Mesenchymal stem cell (in vitro differentiated cells and primary cell): ENCODE data around the gene PCBP4.
A peak's percentile ranks its signal among the peaks of the same experiment; 100 is the strongest.

Experiments
- DNase-seq: peaks from one replicate; pipeline ENCODE4 v3.0.0-alpha.2; 2013
- H2AFZ ChIP-seq: one replicate; pipeline ENCODE4 v1.6.1; 2013; ENCODE audit warnings: low read depth, mild to moderate bottlenecking, control low read depth, inconsistent platforms, low read length, moderate library complexity
- H2AK5ac ChIP-seq: 2 replicates; pipeline ENCODE4 v1.6.1; 2013; ENCODE audit warnings: low read length, moderate library complexity, mild to moderate bottlenecking, inconsistent platforms; ENCODE audit not compliant: severe bottlenecking
- H2BK120ac ChIP-seq: one replicate; pipeline ENCODE4 v1.6.1; 2013; ENCODE audit warnings: low read depth, mild to moderate bottlenecking, inconsistent platforms, low read length, moderate library complexity
- H2BK12ac ChIP-seq, 2 experiments: one replicate each; pipeline ENCODE4 v1.6.1; 2013; ENCODE audit warnings: inconsistent platforms in 2 of 2, low read length in 2 of 2, mild to moderate bottlenecking in 2 of 2, moderate library complexity in 2 of 2, control low read depth in 1 of 2
- H2BK15ac ChIP-seq: one replicate; pipeline ENCODE4 v1.6.1; 2013; ENCODE audit warnings: mild to moderate bottlenecking, low read depth, inconsistent platforms; ENCODE audit not compliant: poor library complexity, severe bottlenecking
- H2BK5ac ChIP-seq: 2 replicates; pipeline ENCODE4 v1.6.1; 2013; ENCODE audit warnings: low read depth, mild to moderate bottlenecking, low read length, control low read depth, inconsistent platforms; ENCODE audit not compliant: poor library complexity, severe bottlenecking
- H3K14ac ChIP-seq, 2 experiments: one replicate each; pipeline ENCODE4 v1.6.1; 2013; ENCODE audit warnings: inconsistent platforms in 2 of 2, low read length in 2 of 2, control low read depth in 1 of 2, mild to moderate bottlenecking in 1 of 2, moderate library complexity in 1 of 2
- H3K18ac ChIP-seq, 2 experiments: one replicate each; pipeline ENCODE4 v1.6.1; 2013; ENCODE audit warnings: inconsistent platforms in 2 of 2, low read length in 2 of 2, control low read depth in 1 of 2, low read depth in 1 of 2, mild to moderate bottlenecking in 1 of 2
- H3K23ac ChIP-seq, 2 experiments: one replicate each; pipeline ENCODE4 v1.6.1; 2013; ENCODE audit warnings: inconsistent platforms in 2 of 2, low read length in 2 of 2, mild to moderate bottlenecking in 2 of 2, moderate library complexity in 2 of 2, control low read depth in 1 of 2
- H3K27ac ChIP-seq: 2 replicates; pipeline ENCODE4 v1.5.1; 2013; ENCODE audit warnings: mild to moderate bottlenecking, moderate library complexity, low read length, control low read depth, inconsistent platforms; ENCODE audit not compliant: poor library complexity, severe bottlenecking
- H3K27me3 ChIP-seq, 2 experiments: 2 replicates each; pipeline versions ENCODE4 v1.6.1 to v1.7.0; 2013; ENCODE audit warnings: low read length in 2 of 2, mild to moderate bottlenecking in 2 of 2, moderate library complexity in 2 of 2, control low read depth in 1 of 2, inconsistent platforms in 1 of 2; ENCODE audit not compliant: control insufficient read depth in 1 of 2, insufficient read depth in 1 of 2
- H3K36me3 ChIP-seq, 2 experiments: 2 replicates each; pipeline versions ENCODE4 v1.6.1 to v1.7.0; 2013; ENCODE audit warnings: low read length in 2 of 2, control low read depth in 1 of 2, inconsistent platforms in 1 of 2, low read depth in 1 of 2, mild to moderate bottlenecking in 1 of 2; ENCODE audit not compliant: insufficient read depth in 2 of 2, control insufficient read depth in 1 of 2
- H3K4ac ChIP-seq, 2 experiments: one replicate each; pipeline ENCODE4 v1.6.1; 2013; ENCODE audit warnings: inconsistent platforms in 2 of 2, low read length in 2 of 2, mild to moderate bottlenecking in 2 of 2, moderate library complexity in 2 of 2, control low read depth in 1 of 2, low read depth in 1 of 2
- H3K4me1 ChIP-seq: 2 replicates; pipeline ENCODE4 v1.6.1; 2013; ENCODE audit warnings: low read depth, low read length, control low read depth; ENCODE audit not compliant: control insufficient read depth, insufficient read depth
- H3K4me2 ChIP-seq: 2 replicates; pipeline ENCODE4 v1.6.1; 2013; ENCODE audit warnings: low read length, mild to moderate bottlenecking, inconsistent platforms; ENCODE audit not compliant: poor library complexity, severe bottlenecking
- H3K4me3 ChIP-seq, 2 experiments: 2 replicates each; pipeline versions ENCODE4 v1.5.1 to v1.7.0; 2013; ENCODE audit warnings: low read length in 2 of 2, mild to moderate bottlenecking in 2 of 2, control low read depth in 1 of 2, low read depth in 1 of 2; ENCODE audit not compliant: insufficient read depth in 1 of 2
- H3K79me1 ChIP-seq: replicated peaks from 2 replicates; pipeline ENCODE4 v1.6.1; 2013; ENCODE audit warnings: mild to moderate bottlenecking, control low read depth, low read length, inconsistent platforms; ENCODE audit not compliant: poor library complexity, severe bottlenecking
- H3K9ac ChIP-seq: 2 replicates; pipeline ENCODE4 v1.7.0; 2013; ENCODE audit warnings: mild to moderate bottlenecking, low read length, moderate library complexity
- H3K9me3 ChIP-seq: 2 replicates; pipeline ENCODE4 v1.7.0; 2013; ENCODE audit warnings: mild to moderate bottlenecking, low read length; ENCODE audit not compliant: control insufficient read depth
- H4K8ac ChIP-seq: one replicate; pipeline ENCODE4 v1.6.1; 2013; ENCODE audit warnings: inconsistent platforms, mild to moderate bottlenecking, low read length, moderate library complexity
- H4K91ac ChIP-seq: one replicate; pipeline ENCODE4 v1.6.1; 2013; ENCODE audit warnings: mild to moderate bottlenecking, low read length, inconsistent platforms
- WGBS: methylation state at CpG from one replicate; pipeline ENCODE4 v1.1.7; 2013; ENCODE audit warnings: mixed read lengths; 5-methylcytosine and 5-hydroxymethylcytosine counted together

The PCBP4 gene

DNA sequence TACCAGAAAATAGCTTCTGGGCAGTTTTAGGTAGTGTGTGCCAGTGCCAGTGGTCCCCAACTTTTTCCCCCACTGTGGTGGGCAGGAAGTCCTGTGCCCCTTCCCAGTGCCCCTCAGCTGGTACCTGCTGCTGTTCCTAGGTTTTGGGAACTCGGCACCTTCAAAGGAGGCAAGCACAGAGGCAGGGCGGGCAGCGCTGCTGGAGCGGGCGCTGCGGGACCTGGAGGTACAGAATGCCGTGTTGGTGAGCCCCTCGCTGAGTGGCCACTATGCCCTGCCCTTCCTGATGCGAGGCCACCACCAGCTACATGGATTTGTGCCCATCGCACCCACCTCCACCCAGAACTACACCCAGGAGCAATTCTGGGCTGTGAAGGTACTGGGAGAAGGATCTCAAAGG is 13.0 kb upstream of the PCBP4 start:
- no peak overlapping the region for H3K4ac ChIP-seq
- WGBS, result 97% methylated on average over 8 of the region's 10 CpGs
- H2BK5ac ChIP-seq, result no peak overlapping the region
- no peak overlapping the region for H3K18ac ChIP-seq
- no peaks in the 10 kb centered on the region for H3K27me3 ChIP-seq
- H3K4me1 ChIP-seq, result peaks cover 25% of the 10 kb centered on the region
- H3K4me3 ChIP-seq, result no peak overlapping the region
- no peak overlapping the region for H3K4me2 ChIP-seq
- peak overlapping the region; percentile 8 for H4K91ac ChIP-seq
- H2AK5ac ChIP-seq, result no peak overlapping the region
- no peak overlapping the region for H3K27ac ChIP-seq
- H3K36me3 ChIP-seq, result peaks cover 0 to 12% of the 10 kb centered on the region in 2 experiments
- no peaks in the 10 kb centered on the region for H3K9me3 ChIP-seq
- DNase-seq, result no peak
- H3K14ac ChIP-seq, result no peak overlapping the region
- H2BK12ac ChIP-seq, result no peak overlapping the region
- no peak overlapping the region for H2AFZ ChIP-seq
- no peak overlapping the region for H2BK120ac ChIP-seq
- H3K9ac ChIP-seq, result no peak overlapping the region
- H2BK15ac ChIP-seq, result no peak overlapping the region
- H3K23ac ChIP-seq, result no peak overlapping the region
- no peak overlapping the region for H4K8ac ChIP-seq
- H3K79me1 ChIP-seq, result peaks cover 12% of the 10 kb centered on the region

DNA sequence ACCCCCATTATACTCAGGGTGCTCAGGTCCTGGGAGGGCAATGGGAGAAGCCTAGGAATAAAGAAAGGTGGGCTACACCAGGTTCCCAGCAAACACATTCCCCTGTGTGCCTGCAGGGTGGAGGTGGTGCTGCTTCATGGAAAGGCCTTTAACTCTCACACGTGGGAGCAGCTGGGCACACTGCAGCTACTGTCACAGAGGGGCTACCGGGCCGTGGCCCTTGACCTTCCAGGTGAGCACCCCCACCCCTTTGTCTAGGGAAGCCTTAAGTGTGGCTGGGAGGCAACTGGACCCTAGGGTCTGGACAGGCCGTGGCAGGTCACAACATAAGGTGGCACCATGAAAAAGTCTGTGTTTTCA is 10.9 kb upstream of the PCBP4 start:
- Histone ChIP-seq H2BK5ac (no peak overlapping the region), H2AFZ (no peak overlapping the region), H2BK120ac (no peak overlapping the region), H3K23ac (no peak overlapping the region), H3K4me1 (peaks cover 28% of the 10 kb centered on the region), H3K36me3 (peaks cover 0 to 12% of the 10 kb centered on the region in 2 experiments), H3K9ac (no peak overlapping the region), H4K8ac (no peak overlapping the region), H3K14ac (no peak overlapping the region), H4K91ac (no peak overlapping the region), H2AK5ac (no peak overlapping the region), H3K18ac (no peak overlapping the region), H2BK12ac (no peak overlapping the region), H2BK15ac (no peak overlapping the region), H3K27ac (no peak overlapping the region), H3K4ac (no peak overlapping the region), H3K79me1 (peaks cover 19% of the 10 kb centered on the region), H3K4me2 (no peak overlapping the region), H3K9me3 (no peaks in the 10 kb centered on the region), H3K4me3 (no peak overlapping the region), H3K27me3 (no peaks in the 10 kb centered on the region)
- WGBS, result 78% methylated on average over 3 of the region's 4 CpGs
- no peak for DNase-seq

DNA sequence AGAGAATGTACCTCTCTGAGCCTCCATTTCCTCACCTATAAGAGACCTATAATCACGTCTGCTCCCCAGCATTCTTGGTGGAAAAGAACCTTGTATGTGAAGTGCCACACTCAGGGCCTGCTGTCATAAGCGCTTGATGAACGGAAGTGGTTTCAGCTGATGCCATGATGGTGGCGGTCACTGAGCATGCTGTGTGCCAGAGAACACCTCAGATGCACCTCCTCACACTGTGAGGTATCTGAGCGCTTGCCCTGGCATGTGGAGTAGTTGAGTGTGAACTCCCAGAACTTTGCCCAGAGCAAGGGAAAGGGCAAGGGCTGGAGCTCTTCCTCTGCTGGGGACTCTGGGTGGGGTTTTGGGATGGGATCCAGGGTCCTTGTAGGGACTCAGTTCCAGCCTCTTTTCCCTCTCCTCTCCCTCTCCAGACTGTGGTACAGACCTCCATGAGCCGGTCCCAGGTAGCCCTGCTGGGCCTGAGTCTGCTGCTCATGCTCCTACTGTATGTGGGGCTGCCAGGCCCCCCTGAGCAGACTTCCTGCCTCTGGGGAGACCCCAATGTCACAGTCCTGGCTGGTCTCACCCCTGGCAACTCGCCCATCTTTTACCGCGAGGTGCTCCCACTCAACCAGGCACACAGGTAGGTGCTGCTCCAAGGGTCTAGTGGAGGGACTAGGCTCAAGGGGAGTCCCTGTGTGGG is 10.3 kb upstream of the PCBP4 start:
- Histone ChIP-seq H3K23ac (no peak overlapping the region), H3K4me3 (no peak overlapping the region)

DNA sequence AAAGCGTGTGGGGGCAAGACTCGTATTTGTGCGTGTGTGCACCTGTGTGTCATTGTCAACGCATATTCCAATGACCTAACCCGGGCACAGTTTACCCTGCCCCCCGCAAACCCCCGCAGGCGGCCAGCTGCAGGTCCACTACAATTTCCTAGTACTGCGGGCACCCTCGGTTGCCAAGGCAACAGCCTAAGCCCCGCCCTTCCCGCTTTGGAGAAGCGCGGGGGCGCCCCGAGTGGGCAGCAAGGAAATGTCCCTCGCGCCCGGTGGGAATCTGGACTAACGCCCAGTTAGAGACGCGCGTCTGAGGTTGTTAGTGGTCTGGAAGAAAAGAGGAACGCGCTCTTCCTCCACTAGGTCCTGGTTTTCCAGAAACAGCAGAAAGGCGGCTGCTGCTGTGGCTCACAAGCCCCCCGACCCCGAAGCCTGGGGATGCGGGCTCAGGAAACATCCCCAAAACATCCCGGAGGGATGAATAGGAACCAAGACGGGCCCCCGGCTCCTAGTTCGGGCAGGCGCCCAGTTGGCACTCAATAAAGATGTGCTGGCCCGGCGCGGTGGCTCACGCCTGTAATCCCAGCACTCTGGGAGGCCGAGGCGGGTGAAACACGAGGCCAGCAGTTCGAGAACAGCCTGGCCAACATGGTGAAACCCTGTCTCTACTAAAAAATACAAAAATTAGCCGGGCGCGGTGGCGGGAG is 8.7 kb upstream of the PCBP4 start:
- no peaks in the 10 kb centered on the region for H3K27me3 ChIP-seq
- peak overlapping the region in 1 of 2 experiments; percentile 97 for H3K4me3 ChIP-seq
- DNase-seq, result peak; percentile 72
- H3K14ac ChIP-seq, result no peak overlapping the region
- H2AFZ ChIP-seq, result no peak overlapping the region
- peak overlapping the region in 1 of 2 experiments; percentile 43 for H3K23ac ChIP-seq
- no peak overlapping the region for H2BK12ac ChIP-seq
- peak overlapping the region; percentile 97 for H3K9ac ChIP-seq
- no peak overlapping the region for H2BK15ac ChIP-seq
- H3K18ac ChIP-seq, result no peak overlapping the region
- H2BK120ac ChIP-seq, result no peak overlapping the region
- no peak overlapping the region for H4K8ac ChIP-seq
- H4K91ac ChIP-seq, result no peak overlapping the region
- H3K79me1 ChIP-seq, result peaks cover 19% of the 10 kb centered on the region
- no peak overlapping the region for H2AK5ac ChIP-seq
- H3K4me2 ChIP-seq, result peak overlapping the region; percentile 95
- WGBS, result 51% methylated on average over 46 of the region's 46 CpGs
- H3K9me3 ChIP-seq, result no peaks in the 10 kb centered on the region
- no peak overlapping the region for H3K4ac ChIP-seq
- H2BK5ac ChIP-seq, result no peak overlapping the region
- peaks cover 7 to 16% of the 10 kb centered on the region in 2 experiments for H3K36me3 ChIP-seq
- H3K4me1 ChIP-seq, result peaks cover 29% of the 10 kb centered on the region
- no peak overlapping the region for H3K27ac ChIP-seq

More for the DNA sequence above, 10.3 kb upstream of the PCBP4 start:
- no peak overlapping the region for H2BK12ac ChIP-seq
- no peak overlapping the region for H3K4me2 ChIP-seq
- peaks cover 19% of the 10 kb centered on the region for H3K79me1 ChIP-seq
- no peaks in the 10 kb centered on the region for H3K27me3 ChIP-seq
- H2BK15ac ChIP-seq, result no peak overlapping the region
- no peak overlapping the region for H2BK120ac ChIP-seq
- no peak overlapping the region for H3K4ac ChIP-seq
- no peak overlapping the region for H4K91ac ChIP-seq
- peaks cover 0 to 12% of the 10 kb centered on the region in 2 experiments for H3K36me3 ChIP-seq
- H2AFZ ChIP-seq, result no peak overlapping the region
- H3K4me1 ChIP-seq, result peaks cover 27% of the 10 kb centered on the region
- no peak overlapping the region for H2BK5ac ChIP-seq
- H3K9ac ChIP-seq, result no peak overlapping the region
- no peak overlapping the region for H3K27ac ChIP-seq
- H4K8ac ChIP-seq, result no peak overlapping the region
- H3K18ac ChIP-seq, result no peak overlapping the region
- no peaks in the 10 kb centered on the region for H3K9me3 ChIP-seq
- WGBS, result 96% methylated on average over 8 of the region's 9 CpGs
- no peak overlapping the region for H3K14ac ChIP-seq
- no peak overlapping the region for H2AK5ac ChIP-seq
- no peak for DNase-seq
